OCI-LY1 (cell line): ENCODE results near the gene TSTD1.
"Not testable (repeated sequence)": the region's sequence is repeated elsewhere in the genome, so short reads cannot be mapped to it uniquely, and the experiment has no call there.

ENCODE experiments used
- H2AFZ ChIP-seq: fragments of 200-600 bp; sonication (generic), shearing (Covaris generic); 2 replicates; pipeline ENCODE4 v1.6.0; 2014; ENCODE audit warnings: antibody characterized with exemption, mild to moderate bottlenecking, low read length
- H3F3A ChIP-seq: fragments of 200-600 bp; sonication (generic), shearing (Covaris generic); 2 replicates; pipeline ENCODE4 v1.6.0; 2014; ENCODE audit warnings: mild to moderate bottlenecking, antibody characterized with exemption, low read length, moderate library complexity; ENCODE audit not compliant: insufficient read depth
- H3K27ac ChIP-seq: fragments of 200-600 bp; sonication (generic); 2 replicates; pipeline ENCODE4 v1.5.1; 2014; ENCODE audit warnings: low read length, mixed run types, mild to moderate bottlenecking, low read depth; ENCODE audit not compliant: poor library complexity, severe bottlenecking
- H3K27me3 ChIP-seq: fragments of 200-600 bp; sonication (generic); 2 replicates; pipeline ENCODE4 v1.6.0; 2014; ENCODE audit warnings: antibody characterized with exemption, mild to moderate bottlenecking, low read length, moderate library complexity; ENCODE audit not compliant: insufficient read depth
- H3K36me3 ChIP-seq: fragments of 200-600 bp; sonication (generic); 2 replicates; pipeline ENCODE4 v1.6.1; 2014; ENCODE audit warnings: mild to moderate bottlenecking, antibody characterized with exemption, low read length, moderate library complexity, mixed read lengths; ENCODE audit not compliant: insufficient read depth
- H3K4me1 ChIP-seq: fragments of 200-600 bp; sonication (generic); 2 replicates; pipeline ENCODE4 v1.5.1; 2014; ENCODE audit warnings: mild to moderate bottlenecking, low read length, moderate library complexity; ENCODE audit not compliant: insufficient read depth, severe bottlenecking
- H3K4me2 ChIP-seq: fragments of 200-600 bp; sonication (generic), shearing (Covaris generic); 2 replicates; pipeline ENCODE4 v1.6.1; 2014; ENCODE audit warnings: low read length
- H3K4me3 ChIP-seq: fragments of 200-600 bp; sonication (generic); 2 replicates; pipeline ENCODE4 v1.5.1; 2014; ENCODE audit warnings: low read length, low read depth, mild to moderate bottlenecking, mixed read lengths; ENCODE audit not compliant: poor library complexity, severe bottlenecking
- H3K79me2 ChIP-seq: fragments of 200-600 bp; shearing (Covaris generic); 2 replicates; pipeline ENCODE4 v1.6.1; 2016; ENCODE audit warnings: mixed run types, low read length, mixed read lengths; ENCODE audit not compliant: insufficient read depth
- H3K9ac ChIP-seq: fragments of 200-600 bp; sonication (generic), shearing (Covaris generic); 2 replicates; pipeline ENCODE4 v1.6.1; 2014; ENCODE audit warnings: mild to moderate bottlenecking, low read length, mixed read lengths
- H3K9me2 ChIP-seq: fragments of 200-600 bp; sonication (generic), shearing (Covaris generic); 2 replicates; pipeline ENCODE4 v1.6.1; 2014; ENCODE audit warnings: low read depth, mild to moderate bottlenecking, low read length, mixed read lengths
- H3K9me3 ChIP-seq: fragments of 200-600 bp; shearing (Covaris generic); 2 replicates; pipeline ENCODE4 v1.6.1; 2014; ENCODE audit warnings: low read length, mixed read lengths
- H4K20me1 ChIP-seq: fragments of 200-600 bp; sonication (generic), shearing (Covaris generic); 2 replicates; pipeline ENCODE4 v1.6.0; 2016; ENCODE audit warnings: mild to moderate bottlenecking, low read length; ENCODE audit not compliant: insufficient read depth
- EZH2 ChIP-seq: fragments of 200-600 bp; sonication (generic), shearing (Covaris generic); IDR thresholded peaks from 2 replicates; pipeline ENCODE4 v1.8.0; 2017; ENCODE audit warnings: borderline replicate concordance, mixed run types, mild to moderate bottlenecking, antibody characterized with exemption, low read length, moderate library complexity, mixed read lengths
- TF ChIP-seq, protein P1 (sequence below): fragments of 200-600 bp; sonication (generic), shearing (Covaris generic); IDR thresholded peaks from 2 replicates; pipeline ENCODE4 v1.5.1; 2017; ENCODE audit warnings: mild to moderate bottlenecking, antibody characterized with exemption, low read length, moderate library complexity, mixed read lengths

Gene TSTD1

DNA sequence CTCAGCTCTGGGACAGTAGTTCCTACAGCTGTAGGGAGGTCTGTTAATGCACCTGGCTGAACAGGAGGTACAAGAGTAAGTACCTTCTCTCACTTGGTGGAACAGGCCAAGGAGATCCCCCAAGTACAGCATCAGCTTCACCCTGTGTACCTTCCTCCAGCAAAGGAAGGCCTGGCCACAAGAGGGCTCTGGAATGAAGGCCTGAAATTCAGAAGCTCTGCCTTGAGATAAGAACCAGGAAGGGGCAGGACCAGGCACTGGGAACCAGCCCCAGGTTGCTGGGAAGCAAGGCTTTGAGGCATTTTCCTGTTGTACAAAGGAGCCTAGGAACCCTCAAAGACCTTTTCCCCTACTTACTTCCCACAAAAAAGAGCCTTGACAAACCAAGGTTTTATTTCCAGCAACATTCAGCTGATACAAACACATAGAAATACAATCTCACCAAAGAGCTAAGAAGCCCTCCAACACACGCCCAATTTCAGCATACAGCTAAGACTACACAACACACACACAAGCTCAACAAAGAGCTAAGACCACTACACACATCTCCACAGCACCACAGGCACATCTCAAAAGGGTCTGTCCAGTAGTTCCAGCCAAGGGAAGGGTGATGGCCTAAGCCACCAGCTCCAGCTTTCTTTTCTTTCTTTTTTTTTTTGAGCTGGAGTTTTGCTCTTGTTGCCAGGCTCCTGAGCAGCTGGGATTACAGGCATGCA is 41.3 kb downstream of the TSTD1 start:
- Histone ChIP-seq H3K36me3 (peaks cover 47% of the 10 kb centered on the region; the same call in 1 of the 2 replicates), H3K27me3 (no peaks in the 10 kb centered on the region), H3K9me2 (no peaks in the 10 kb centered on the region), H4K20me1 (no peaks in the 10 kb centered on the region), H3K9me3 (no peaks in the 10 kb centered on the region), H3K9ac (no peak overlapping the region), H3K27ac (no peak overlapping the region), H3K79me2 (no peaks in the 10 kb centered on the region), H3F3A (0 out of 2 replicates have a peak, but pooled peaks cover 2% of the 10 kb centered on the region), H3K4me1 (no peaks in the 10 kb centered on the region), H3K4me2 (no peak overlapping the region), H2AFZ (no peak overlapping the region), H3K4me3 (no peak overlapping the region)
- TF ChIP-seq, protein P1, sequence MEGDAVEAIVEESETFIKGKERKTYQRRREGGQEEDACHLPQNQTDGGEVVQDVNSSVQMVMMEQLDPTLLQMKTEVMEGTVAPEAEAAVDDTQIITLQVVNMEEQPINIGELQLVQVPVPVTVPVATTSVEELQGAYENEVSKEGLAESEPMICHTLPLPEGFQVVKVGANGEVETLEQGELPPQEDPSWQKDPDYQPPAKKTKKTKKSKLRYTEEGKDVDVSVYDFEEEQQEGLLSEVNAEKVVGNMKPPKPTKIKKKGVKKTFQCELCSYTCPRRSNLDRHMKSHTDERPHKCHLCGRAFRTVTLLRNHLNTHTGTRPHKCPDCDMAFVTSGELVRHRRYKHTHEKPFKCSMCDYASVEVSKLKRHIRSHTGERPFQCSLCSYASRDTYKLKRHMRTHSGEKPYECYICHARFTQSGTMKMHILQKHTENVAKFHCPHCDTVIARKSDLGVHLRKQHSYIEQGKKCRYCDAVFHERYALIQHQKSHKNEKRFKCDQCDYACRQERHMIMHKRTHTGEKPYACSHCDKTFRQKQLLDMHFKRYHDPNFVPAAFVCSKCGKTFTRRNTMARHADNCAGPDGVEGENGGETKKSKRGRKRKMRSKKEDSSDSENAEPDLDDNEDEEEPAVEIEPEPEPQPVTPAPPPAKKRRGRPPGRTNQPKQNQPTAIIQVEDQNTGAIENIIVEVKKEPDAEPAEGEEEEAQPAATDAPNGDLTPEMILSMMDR: peak; percentile 66
- no peak for TF ChIP-seq EZH2

DNA sequence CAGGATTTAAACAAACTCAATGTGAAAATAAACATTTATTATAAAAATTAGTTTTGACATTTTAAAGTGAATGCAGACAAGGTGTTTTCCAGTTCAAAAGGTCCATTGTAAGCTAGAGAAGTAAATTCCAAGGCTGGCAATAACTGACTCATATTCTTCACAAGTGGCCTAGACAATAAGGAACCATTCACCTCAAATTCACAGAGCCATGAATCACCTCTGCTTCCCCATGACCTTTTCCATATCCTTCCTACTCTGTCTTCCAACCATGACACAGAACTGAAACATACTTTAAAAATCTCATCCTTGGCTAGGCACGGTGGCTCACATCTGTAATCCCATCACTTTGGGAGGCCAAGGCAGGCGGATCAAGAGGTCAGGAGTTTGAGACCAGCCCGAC is 42.6 kb downstream of the TSTD1 start:
- no peaks in the 10 kb centered on the region for H3K9me3 ChIP-seq
- H3K9ac ChIP-seq: no peak overlapping the region
- H3K4me3 ChIP-seq: no peak overlapping the region
- no peaks in the 10 kb centered on the region for H3K9me2 ChIP-seq
- H3K4me1 ChIP-seq: no peaks in the 10 kb centered on the region
- H2AFZ ChIP-seq: no peak overlapping the region
- TF ChIP-seq, protein P1: no peak
- TF ChIP-seq EZH2: no peak
- no peaks in the 10 kb centered on the region for H3K79me2 ChIP-seq
- no peak overlapping the region for H3K4me2 ChIP-seq
- H3K36me3 ChIP-seq: peaks cover 44% of the 10 kb centered on the region; the same call in 1 of the 2 replicates
- H3K27me3 ChIP-seq: no peaks in the 10 kb centered on the region
- H4K20me1 ChIP-seq: no peaks in the 10 kb centered on the region
- no peak overlapping the region for H3K27ac ChIP-seq
- no peaks in the 10 kb centered on the region for H3F3A ChIP-seq

DNA sequence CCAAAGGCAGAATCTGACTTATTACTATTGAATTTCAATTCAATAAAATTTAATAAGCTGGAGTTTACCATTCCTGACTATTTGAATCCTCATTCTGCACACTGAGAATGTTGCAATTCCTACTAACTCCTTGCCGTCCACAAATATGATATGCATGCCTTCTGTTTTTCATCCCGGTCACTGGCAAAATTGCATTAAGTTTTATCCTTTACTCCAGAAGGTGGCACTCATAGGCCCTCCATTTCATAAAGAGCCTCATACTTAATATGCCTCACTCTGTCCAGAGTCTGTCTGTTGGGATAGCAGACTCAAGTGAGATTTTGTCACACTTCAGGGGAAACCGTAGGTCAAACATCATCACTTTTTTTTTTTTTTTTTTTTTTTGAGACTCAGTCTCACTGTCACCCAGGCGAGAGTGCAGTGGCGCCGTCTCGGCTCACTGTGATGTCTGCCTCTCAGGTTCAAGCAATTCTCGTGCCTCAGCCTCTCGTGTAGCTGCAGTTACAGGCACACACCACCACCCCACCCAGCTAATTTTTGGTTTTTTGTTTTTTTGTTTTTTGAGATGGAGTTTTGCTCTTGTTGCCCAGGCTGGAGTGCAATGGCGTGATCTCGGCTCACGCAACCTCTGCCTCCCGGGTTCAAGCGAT is 45.1 kb downstream of the TSTD1 start:
- no peak for TF ChIP-seq EZH2
- TF ChIP-seq, protein P1: peak; percentile 47; the same call in 1 of the 2 replicates
- Histone ChIP-seq H3K79me2 (no peaks in the 10 kb centered on the region), H4K20me1 (no peaks in the 10 kb centered on the region), H3K4me2 (no peak overlapping the region), H3K4me1 (peaks cover 3% of the 10 kb centered on the region), H2AFZ (no peak overlapping the region), H3K27me3 (no peaks in the 10 kb centered on the region), H3K9me2 (no peaks in the 10 kb centered on the region), H3K27ac (no peak overlapping the region), H3K4me3 (no peak overlapping the region), H3K9me3 (no peaks in the 10 kb centered on the region), H3K36me3 (peaks cover 21% of the 10 kb centered on the region; the same call in 1 of the 2 replicates), H3K9ac (no peak overlapping the region), H3F3A (0 out of 2 replicates have a peak, but pooled peaks cover 1% of the 10 kb centered on the region)

DNA sequence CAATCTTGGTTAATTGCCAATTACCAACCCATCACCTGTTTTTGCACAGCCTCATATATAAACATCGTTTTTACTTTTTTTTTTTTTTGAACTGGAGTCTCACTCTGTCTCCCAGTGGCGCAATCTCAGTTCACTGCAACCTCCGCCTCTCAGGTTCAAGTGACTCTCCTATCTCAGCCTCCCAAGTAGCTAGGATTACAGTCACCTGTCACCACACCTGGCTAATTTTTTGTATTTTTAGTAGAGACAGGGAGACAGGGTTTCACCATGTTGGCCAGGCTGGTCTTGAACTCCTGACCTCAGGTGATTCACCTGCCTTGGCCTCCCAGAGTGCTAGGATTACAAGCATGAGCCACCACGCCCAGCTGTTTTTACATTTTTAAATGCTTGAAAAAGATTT is 46.7 kb downstream of the TSTD1 start:
- H3K4me1 ChIP-seq, H3F3A ChIP-seq, H2AFZ ChIP-seq, H4K20me1 ChIP-seq, H3K4me3 ChIP-seq, H3K27me3 ChIP-seq, H3K9ac ChIP-seq, H3K79me2 ChIP-seq, H3K9me3 ChIP-seq, H3K36me3 ChIP-seq, H3K4me2 ChIP-seq, H3K9me2 ChIP-seq, H3K27ac ChIP-seq: not testable (repeated sequence)
